Stimulated activated CD4-positive, alpha-beta T cell treated with anti-CD3 and anti-CD28 coated beads, TNF-alpha, amount 100 ng/mL, for 4 hours (primary cell): Measurements from ENCODE around the gene DDX60.
"Not testable (repeated sequence)": the region's sequence is repeated elsewhere in the genome, so short reads cannot be mapped to it uniquely, and the experiment has no call there.

Source experiments
- DNase-seq, 3 experiments: peaks; one replicate each; pipeline ENCODE4 v3.0.0-alpha.2; 2020; ENCODE audit warnings: low read depth in 3 of 3

DDX60 gene, protein sequence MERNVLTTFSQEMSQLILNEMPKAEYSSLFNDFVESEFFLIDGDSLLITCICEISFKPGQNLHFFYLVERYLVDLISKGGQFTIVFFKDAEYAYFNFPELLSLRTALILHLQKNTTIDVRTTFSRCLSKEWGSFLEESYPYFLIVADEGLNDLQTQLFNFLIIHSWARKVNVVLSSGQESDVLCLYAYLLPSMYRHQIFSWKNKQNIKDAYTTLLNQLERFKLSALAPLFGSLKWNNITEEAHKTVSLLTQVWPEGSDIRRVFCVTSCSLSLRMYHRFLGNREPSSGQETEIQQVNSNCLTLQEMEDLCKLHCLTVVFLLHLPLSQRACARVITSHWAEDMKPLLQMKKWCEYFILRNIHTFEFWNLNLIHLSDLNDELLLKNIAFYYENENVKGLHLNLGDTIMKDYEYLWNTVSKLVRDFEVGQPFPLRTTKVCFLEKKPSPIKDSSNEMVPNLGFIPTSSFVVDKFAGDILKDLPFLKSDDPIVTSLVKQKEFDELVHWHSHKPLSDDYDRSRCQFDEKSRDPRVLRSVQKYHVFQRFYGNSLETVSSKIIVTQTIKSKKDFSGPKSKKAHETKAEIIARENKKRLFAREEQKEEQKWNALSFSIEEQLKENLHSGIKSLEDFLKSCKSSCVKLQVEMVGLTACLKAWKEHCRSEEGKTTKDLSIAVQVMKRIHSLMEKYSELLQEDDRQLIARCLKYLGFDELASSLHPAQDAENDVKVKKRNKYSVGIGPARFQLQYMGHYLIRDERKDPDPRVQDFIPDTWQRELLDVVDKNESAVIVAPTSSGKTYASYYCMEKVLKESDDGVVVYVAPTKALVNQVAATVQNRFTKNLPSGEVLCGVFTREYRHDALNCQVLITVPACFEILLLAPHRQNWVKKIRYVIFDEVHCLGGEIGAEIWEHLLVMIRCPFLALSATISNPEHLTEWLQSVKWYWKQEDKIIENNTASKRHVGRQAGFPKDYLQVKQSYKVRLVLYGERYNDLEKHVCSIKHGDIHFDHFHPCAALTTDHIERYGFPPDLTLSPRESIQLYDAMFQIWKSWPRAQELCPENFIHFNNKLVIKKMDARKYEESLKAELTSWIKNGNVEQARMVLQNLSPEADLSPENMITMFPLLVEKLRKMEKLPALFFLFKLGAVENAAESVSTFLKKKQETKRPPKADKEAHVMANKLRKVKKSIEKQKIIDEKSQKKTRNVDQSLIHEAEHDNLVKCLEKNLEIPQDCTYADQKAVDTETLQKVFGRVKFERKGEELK (N-terminal part only)

GRCh38 chr4:168318266-168318895 lies at the start of gene DDX60:
Gene DDX60, minus strand, starts transcription at chr4:168318752. Its CDS starts 7,493 bp downstream, at chr4:168311259.
- peak; percentile 55 to 81 (median 80) for DNase-seq

- no peak for DNase-seq
These were observed 48.5 kb upstream of the DDX60 start for GRCh38 chr4:168367065-168367464.

- no peak for DNase-seq
These were observed 43.5 kb upstream of the DDX60 start for GRCh38 chr4:168362025-168362401.

DNA sequence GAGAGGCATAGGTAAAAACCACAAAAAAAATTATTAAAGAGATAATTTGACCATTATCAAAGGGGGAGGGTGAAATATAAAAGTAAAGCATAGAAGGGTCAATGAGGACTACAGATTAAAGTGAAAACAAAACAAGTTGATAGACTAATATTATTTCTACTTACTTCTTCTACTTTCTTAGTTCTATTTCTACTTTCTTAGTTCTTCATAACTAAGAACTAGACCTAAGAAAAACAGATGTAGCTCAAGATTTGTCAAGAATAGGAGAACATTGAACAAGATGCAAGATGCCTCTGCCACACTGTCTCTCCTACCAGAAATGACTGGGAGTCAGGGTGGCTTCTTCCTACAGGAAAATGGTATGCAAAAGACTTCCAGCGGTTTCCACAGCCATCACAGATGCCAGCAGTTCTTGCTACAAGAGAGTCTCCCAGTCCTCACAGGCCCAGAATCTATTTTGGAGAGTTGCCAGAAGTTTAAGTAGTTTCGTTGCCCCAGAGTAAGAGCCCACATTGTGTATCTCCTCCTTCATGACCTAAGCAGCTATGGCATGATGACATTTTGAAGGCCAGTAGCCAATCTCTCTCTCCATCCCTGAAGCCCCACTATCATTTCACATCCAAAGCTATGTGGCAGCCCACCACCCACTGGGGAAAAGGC lies 42.9 kb upstream of the DDX60 start:
- no peak for DNase-seq

- DNase-seq, result no peak
These were observed 41.7 kb upstream of the DDX60 start for GRCh38 chr4:168360271-168360670.

DNA sequence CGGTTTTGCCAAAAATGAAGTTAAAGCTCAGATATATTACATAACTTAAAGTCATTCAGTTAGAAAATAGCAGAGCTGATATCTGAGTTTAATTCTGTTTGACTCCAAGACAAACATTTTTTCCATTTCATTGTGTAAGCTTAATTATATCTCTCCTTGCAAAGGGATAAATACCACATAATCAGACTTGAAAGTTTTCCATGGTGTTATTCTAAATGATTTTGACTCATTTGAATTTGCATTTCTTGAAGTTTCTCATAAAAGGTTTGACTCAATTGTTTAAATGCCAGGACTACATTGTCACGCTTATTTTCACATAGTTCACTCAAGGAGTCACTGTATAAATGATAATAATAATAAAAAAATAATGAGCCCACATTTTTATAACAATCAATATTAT lies 39.4 kb upstream of the DDX60 start:
- no peak for DNase-seq

- DNase-seq, result no peak
These were observed 35.2 kb upstream of the DDX60 start for GRCh38 chr4:168353746-168354145.

DNA sequence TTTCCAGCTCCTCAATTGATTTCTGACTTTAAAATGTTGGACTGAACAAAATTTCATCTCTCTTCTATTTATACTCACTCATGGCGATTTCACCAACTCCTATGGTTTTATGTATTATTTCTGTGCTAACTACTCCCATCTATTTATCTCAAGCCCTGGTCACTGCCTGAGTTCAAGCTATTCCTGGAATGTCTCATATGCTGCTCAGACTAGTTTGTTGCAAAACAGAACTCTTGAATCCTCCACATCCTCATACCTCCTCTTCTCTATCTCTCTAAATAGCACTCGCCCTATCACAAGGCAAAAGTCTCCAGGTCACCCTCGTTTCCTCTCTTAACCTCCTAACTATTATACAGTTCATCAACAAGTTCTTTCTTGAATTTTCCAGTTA lies 19.0 kb upstream of the DDX60 start:
- no peak for DNase-seq

DNA sequence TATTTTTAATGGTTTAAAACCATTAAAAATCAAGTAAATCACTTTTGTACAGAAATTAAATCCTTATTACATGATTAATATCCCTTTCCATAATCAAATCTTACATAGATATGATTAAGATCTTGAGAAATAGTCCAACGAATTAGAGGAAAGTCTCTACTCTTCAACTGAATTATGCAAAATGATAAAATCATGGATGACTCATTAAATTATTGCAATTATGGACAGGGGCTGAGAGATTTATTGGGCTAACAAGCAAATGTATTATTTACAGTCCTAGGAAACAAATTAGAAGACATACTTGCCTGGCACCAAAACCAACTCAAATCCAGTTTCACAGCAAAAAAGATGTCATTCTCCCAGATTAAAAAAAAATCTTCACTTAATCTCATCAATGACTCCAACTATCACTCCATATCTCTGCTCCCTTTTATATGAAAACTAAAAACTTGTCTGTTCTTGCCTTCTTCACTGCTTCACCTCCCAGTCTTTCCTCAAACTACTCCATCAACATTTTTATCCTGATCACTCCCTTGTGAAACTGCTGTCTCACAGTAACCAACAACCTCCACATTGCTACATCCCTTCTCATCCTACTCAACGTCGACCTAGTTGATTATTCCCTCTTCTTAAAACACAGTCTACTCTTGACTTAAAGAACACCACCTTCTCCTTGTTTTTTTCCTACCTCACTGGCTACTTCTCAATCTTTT lies 18.4 kb upstream of the DDX60 start:
- DNase-seq, result no peak

DNA sequence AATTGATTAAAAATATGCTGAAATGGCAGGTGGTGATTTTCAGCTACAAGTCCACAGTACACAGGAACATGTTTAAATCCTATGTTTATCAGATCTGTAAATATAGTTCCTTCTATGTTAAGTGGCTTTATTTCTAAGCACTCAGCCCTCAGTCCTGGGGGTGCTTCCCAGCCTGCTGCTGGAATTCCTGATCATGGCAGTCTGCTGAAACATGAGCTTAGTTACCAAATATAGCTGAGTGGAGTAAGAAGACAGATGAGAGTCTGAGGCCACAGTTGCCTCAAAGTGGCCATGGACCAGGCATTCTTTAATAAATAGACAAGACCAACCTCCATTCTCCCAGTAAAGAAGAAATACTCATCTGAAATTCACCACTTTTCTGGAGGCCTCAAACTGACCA lies 17.1 kb upstream of the DDX60 start:
- DNase-seq, result no peak

DNA sequence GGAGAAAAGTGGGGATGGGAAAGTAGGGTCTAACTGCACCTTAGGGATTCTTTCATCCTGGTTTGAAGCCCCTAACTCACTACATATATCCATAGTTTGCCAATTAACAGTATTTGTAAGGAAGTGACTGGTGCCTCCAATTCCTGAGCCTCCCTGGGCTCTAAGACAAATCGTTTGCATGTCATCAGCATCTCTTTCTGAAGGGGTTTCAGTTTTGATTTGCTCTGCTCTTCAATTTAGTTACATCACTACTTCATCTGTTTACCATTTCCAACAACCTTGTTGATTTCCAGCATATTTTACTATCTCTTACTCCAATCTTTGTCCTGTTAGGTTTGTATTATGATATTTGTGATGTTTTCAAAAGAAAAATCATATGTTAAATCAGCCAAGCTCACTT lies 15.5 kb upstream of the DDX60 start:
- DNase-seq, result no peak

DNA sequence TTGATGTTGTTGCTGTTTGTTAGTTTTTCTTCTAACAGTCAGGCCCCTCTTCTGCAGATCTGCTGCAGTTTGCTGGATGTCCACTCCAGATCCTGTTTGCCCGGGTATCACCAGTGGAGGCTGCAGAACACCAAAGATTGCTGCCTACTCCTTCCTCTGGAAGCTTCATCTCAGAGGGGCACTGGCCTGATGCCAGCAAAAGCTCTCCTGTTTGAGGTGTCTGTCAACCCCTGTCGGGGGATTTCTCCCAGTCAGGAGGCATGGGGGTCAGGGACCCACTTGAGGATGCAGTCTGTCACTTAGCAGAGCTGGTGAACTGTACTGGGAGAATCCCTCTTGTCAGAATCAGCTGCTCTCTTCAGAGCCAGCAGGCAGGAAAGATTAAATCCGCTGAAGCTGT lies 12.0 kb upstream of the DDX60 start:
- not testable (repeated sequence) for DNase-seq

DNA sequence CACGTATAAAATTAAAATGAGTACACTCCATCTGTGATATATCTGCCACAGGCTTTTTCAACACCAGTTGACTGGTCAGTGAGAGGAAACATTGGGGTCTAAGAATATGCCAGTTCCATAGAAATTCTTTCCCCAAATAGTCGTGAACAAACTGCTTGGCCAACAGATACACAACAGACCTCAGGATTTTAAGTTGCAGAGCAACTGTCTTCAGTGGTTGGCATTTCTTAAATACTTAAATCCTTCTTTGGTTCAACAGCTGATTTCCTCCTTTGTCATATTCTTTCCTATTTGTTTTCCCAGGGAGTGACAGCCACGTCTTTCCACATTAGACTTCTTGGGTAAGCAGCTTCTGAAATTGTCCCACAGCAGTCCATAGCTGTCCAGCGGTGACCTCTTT lies 7.0 kb upstream of the DDX60 start:
- DNase-seq, result no peak

DNA sequence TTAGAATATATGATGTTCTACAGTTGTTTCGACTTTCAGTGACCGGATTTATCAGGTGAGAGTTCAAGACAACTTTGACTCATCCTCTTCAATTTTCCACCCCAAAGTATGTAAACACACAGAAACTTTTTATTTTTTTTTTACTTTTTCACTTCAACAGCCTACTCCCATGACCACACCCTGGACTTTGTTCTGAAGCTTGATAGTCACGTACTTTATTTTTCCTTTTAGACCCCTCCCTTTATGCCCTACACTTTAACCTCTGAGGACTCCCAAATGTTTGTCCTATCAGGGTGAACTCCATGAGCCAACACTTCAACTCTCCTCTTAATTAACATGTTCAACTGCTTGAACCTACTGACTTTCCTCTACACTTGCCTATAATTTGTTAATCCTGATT lies 2.5 kb upstream of the DDX60 start:
- no peak for DNase-seq

DNA sequence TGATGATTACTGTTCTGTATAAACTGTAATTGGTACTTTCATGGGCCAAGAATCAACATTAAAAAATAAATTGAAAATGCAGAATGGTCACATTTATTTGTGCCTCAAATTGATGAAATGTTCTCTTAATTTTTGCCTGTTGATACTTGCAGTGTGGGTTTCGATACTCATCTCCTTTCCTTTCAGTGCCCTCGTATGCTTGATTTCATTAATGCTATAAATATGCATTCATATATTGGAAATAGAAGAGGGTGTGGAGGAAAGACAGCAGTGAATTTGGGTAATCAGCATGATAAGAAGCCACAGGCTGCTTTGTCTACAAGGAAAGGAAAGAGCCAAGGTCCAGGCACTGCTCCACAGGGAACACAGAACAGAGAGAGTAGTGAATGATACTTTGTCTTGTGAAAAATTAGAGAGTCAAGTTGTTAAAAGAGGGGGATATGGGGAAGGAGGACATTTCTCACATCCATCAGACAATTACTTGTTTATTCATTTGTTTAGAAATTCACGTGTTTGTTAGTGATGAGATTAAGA lies 1.0 kb upstream of the DDX60 start:
- no peak for DNase-seq

GRCh38 chr4:168317621-168318020 lies 931 bp downstream of the DDX60 start:
- DNase-seq, result no peak

GRCh38 chr4:168309781-168310180 lies 8.8 kb downstream of the DDX60 start:
- no peak for DNase-seq

DNA sequence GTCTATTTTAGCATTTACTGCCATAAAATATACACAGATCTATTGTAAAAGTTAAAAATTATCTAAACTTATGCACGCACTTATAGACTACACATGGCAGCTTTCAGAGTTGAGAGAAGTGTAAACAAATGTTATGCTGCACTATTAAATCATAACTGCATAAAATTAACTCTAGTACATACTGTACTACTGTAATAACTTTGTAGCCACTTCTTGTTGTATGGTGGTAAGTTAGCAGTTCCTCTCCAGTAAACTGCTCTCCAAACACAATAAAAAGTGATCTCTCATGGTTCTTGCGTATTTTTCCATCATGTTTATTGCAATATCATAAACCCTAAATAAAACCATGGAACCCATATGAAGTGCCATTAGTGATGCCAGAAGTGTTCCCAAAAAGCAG lies 9.6 kb downstream of the DDX60 start:
- no peak for DNase-seq

DNA sequence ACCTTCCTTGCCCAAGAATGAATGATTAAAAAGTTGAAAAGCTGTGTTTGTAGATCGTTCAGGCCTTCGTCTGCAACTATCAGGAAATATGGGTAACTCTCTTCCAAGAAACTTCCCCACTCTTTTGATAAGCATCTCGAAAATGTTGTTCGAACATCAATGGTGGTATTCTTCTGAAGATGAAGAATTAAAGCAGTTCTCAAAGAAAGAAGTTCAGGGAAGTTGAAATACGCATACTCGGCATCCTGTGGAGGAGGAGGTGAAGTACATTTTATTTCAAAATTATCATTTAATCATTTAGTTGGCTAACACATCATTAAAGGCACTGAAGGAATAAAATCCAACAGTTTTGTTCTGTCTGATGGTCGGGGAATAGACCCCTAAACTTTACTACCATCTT lies 12.1 kb downstream of the DDX60 start:
- DNase-seq, result no peak

- DNase-seq, result no peak
These were observed 13.7 kb downstream of the DDX60 start for GRCh38 chr4:168304744-168305459.
